Stimulated activated CD4-positive, alpha-beta T cell treated with anti-CD3 and anti-CD28 coated beads, Interleukin-15, amount 100 ng/mL, for 1 hour (primary cell): ENCODE measurements around the gene CAMK2B.

Experiments used
- DNase-seq, 2 donors: peaks; one replicate each; pipeline ENCODE4 v3.0.0-alpha.2; 2020; ENCODE audit warnings: low read depth in 1 of 2, low spot score in 1 of 2

CAMK2B gene

GRCh38 chr7:44330331-44330730, 4.9 kb upstream of the CAMK2B start:
- DNase-seq = no peak

GRCh38 chr7:44329888-44330287, 4.5 kb upstream of the CAMK2B start:
- no peak for DNase-seq

GRCh38 chr7:44329081-44329480, 3.7 kb upstream of the CAMK2B start:
- no peak for DNase-seq

GRCh38 chr7:44327981-44328380, 2.6 kb upstream of the CAMK2B start:
- no peak for DNase-seq

DNA sequence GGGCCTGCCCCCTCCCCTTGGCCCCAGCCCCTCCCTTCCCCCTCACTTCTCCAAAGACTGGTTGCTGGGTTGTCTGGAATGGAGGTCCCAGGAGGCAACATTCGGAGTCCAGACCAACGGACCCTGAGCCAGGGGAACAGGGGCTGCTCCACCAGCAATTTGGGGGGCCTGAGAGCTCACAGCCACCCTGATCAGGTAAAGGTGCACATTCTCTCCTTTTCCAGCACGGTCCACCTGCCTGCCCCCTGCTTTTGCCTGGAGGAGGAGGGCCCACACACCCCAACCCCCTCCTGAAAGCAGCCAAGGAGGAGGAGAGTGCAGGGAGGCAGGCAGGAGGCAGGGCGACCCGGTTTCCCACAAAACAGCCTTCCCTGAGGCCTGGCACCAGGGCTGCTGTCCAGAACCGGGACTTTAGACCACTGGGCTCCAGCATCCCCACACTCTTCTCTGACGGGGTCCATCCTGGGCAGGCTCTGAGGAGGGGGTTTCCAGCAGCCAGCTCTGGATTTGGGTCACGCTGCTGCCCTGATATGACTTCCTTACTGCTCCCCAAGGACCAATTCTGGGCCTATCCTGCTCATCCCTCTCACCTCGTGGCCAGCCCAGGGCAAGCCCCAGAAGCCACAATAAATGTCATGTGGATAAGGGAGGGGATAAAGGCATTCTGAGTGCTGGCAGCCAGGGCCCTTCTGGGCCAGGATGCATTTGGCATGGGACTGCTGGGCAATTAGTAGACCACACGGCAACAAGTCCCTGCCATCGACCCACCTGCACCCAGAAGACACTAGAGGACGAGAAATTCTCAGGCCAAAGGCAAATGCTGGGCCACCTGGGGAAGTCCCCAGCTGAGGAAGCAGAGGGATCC, 1.1 kb upstream of the CAMK2B start:
- no peak for DNase-seq

- DNase-seq = no peak
Measured at GRCh38 chr7:44325811-44326241, 432 bp upstream of the CAMK2B start.

GRCh38 chr7:44324481-44325200, 753 bp downstream of the CAMK2B start:
- no peak for DNase-seq

DNA sequence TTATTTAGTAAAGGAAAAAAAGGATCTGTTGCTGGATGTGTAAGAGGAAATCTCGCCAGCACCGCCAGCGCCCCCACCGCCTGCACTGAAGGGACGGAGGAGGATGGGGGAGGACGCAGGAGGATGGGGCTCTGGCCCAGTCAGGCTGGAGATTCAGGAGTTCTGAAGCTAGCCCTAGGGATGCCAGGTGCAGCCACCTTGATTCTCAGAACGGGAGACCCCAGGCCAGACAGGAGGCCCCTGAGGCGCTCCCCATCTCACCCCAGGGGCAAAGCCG, 1.3 kb downstream of the CAMK2B start:
- no peak for DNase-seq

DNA sequence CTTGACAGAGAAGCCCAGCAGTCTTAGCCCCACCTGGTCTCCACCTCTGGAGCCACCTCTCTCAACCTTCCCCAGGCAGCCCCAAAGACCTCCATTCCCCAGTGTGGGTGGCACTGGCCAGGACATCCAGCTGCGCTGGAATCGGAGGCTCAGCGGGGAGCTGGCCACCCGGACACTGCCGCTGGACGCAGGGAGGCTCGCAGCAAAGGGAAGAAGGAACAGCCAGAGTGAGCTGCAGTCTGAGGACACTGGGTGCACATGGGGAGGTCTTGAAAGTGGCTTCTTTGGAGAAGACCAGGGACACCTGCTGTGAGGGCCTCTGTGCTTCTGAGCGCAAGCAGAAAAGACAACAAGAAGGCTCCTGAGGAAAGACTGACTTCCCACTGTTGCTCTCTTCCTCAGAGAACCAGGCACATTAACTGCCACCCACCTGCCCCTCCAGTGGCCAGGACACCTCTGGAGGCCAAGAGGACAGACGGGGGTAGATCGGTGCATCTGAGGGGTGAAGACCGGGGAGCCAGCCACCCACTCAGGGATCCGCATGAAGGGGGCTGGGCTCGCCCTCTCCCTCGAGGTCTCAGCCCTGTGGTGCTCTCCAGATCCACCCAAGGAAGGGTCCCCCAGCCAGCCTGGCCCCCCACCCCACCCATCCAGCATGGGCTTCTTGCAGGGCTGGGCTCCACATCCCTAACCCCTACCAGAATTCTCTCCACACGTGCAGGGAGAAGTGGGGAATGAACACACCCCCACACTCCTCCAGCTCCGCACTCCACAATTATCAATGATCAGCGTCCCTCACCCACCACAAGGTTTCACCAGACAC, 1.8 kb downstream of the CAMK2B start:
- no peak for DNase-seq

- no peak for DNase-seq
Measured at GRCh38 chr7:44322631-44323363, 2.6 kb downstream of the CAMK2B start.

DNA sequence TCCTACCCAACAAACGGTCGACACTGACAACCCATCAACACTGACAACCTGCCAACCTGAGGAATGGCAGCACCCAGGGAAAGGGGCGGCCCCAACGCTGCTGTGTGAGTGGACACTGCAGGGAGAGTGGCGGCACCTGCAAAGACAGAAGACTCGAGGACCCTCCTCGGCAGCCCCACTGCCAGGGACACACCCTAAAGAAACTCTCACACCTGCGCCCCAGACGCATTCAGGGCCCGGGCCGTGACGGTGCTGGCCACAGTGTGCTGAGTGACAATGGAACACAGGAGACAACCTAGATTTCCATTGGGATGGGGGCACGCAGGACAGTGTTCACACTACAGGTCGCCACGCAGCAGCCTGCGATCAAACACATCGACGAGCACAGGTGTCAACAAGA, 3.6 kb downstream of the CAMK2B start:
- DNase-seq = no peak

GRCh38 chr7:44320794-44321371, 4.5 kb downstream of the CAMK2B start:
- DNase-seq = no peak

GRCh38 chr7:44320141-44320540, 5.3 kb downstream of the CAMK2B start:
- DNase-seq = no peak

- no peak for DNase-seq
Measured at GRCh38 chr7:44318332-44318731, 7.1 kb downstream of the CAMK2B start.

DNA sequence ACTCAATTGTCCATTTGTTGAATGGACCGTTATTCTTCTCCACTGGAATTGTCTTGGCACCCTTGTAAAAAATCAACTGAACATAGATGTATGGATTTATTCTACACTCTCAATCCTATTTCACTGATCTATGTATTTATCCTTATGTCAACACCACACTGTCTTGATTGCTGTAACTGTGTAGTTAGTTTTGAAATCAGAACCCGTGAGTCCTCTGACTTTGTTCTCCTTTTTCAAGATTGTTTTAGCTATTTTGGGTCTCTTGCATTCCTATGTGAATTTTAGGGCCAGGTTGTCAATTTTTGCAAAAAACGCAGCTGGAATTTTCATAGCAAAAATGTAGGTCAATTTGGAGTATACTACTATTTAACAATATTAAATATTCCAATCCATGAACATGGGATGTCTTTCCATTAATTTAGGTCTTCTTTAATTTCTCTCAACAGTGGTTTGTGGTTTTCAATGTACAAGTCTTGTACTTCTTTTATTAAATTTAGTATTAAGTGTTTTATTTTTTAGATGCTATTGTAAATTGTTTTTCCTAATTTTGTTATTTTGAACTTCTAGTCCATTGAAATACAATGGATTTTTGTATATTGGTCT, 10.0 kb downstream of the CAMK2B start:
- no peak for DNase-seq

DNA sequence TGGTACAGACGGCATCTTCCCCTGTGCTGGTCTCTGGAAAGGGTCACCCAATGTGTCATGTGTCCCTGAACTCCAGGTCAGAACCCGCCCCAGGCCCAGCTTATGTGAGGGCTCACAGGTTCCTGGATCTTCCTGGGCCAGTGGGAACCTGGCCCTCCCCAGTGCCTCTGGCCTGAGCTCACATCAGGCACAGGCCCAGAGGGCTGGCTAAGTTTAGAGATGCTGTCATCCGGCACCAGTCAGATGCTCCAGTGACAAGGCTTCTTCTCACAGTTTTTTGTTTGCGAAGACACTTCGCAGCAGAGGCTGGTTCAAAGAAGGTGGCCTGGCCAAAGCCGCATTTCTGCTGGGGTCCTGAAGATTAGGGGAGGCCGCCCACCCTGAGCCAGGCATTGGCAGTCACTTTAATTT, 11.8 kb downstream of the CAMK2B start:
- DNase-seq = no peak

- no peak for DNase-seq
Measured at GRCh38 chr7:44313016-44313415, 12.4 kb downstream of the CAMK2B start.

GRCh38 chr7:44311561-44312495, 13.6 kb downstream of the CAMK2B start:
- DNase-seq = no peak

DNA sequence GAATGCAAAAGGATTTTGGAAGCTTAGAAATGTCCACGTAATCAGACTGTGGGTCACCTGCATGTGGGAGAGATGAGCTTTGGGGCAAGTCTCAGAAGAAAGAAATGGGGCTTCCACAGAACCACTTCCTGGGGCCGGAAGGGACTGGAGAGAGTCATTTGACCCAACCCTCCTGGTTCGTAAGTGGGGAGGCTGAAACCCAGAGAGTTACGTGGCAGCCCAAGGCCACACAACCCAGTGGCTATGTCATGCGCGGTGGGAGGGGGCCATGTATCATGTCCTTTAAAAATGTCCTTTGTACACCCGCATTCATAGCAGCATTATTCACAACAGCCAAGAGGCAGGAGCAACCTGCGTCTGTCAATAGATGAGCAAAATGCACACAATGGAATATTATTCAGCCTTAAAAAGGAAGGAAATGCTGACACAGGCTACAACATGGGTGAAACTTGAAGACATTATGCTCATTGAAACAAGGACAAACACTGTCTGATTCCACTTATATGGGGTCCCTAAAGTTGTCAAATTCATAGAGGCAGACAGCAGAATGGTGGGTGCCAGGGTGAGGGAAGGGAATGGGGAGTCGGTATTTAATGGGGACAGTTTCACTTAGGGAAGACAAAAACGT, 15.1 kb downstream of the CAMK2B start:
- no peak for DNase-seq
